Measurements from ENCODE around the gene PEX26.
"Not testable (repeated sequence)": the region's sequence is repeated elsewhere in the genome, so short reads cannot be mapped to it uniquely, and the experiment has no call there.

Gene PEX26

GRCh38 chr22:18096823-18097222 is 19.0 kb downstream of the PEX26 start:
- ATAC-seq (peak; percentile 85), DNase-seq (peak; percentile 39)

- DNase-seq (no peak), ATAC-seq (no peak)
Measured at GRCh38 chr22:18100781-18101180, 23.0 kb downstream of the PEX26 start.

- DNase-seq (no peak), ATAC-seq (no peak)
Measured at GRCh38 chr22:18101536-18101935, 23.7 kb downstream of the PEX26 start.

- DNase-seq, result peak; percentile 60
- ATAC-seq, result peak; percentile 93
Measured at GRCh38 chr22:18103527-18104269, 25.9 kb downstream of the PEX26 start.

- no peak for DNase-seq
- ATAC-seq, result no peak
Measured at GRCh38 chr22:18104566-18104965, 26.8 kb downstream of the PEX26 start.

GRCh38 chr22:18105981-18106380 is 28.2 kb downstream of the PEX26 start:
- DNase-seq, ATAC-seq: not testable (repeated sequence)

GRCh38 chr22:18106550-18107341 is 29.0 kb downstream of the PEX26 start:
- ATAC-seq, result not testable (repeated sequence)
- DNase-seq, result peak; percentile 38

GRCh38 chr22:18108187-18108586 is 30.4 kb downstream of the PEX26 start:
- no peak for ATAC-seq
- no peak for DNase-seq

- ATAC-seq (no peak), DNase-seq (no peak)
Measured at GRCh38 chr22:18109410-18110193, 31.8 kb downstream of the PEX26 start.

GRCh38 chr22:18110194-18110953 is 32.6 kb downstream of the PEX26 start, which contains the start of gene TUBA8:
Gene TUBA8 (plus strand): TSS chr22:18110809. CDS start chr22:18110866, 57 bp downstream.
- ATAC-seq (peak; percentile 60), DNase-seq (peak; percentile 64)

GRCh38 chr22:18110954-18111758 is 33.4 kb downstream of the PEX26 start:
- DNase-seq, result no peak
- ATAC-seq, result no peak

GRCh38 chr22:18111759-18112330 is 34.1 kb downstream of the PEX26 start:
- no peak for ATAC-seq

GRCh38 chr22:18112440-18112839 is 34.6 kb downstream of the PEX26 start:
- no peak for ATAC-seq
- no peak for DNase-seq

More at GRCh38 chr22:18111759-18112330, 34.1 kb downstream of the PEX26 start:
- DNase-seq, result no peak

- DNase-seq (no peak), ATAC-seq (no peak)
Measured at GRCh38 chr22:18113680-18114394, 36.0 kb downstream of the PEX26 start.

- no peak for DNase-seq
- no peak for ATAC-seq
Measured at GRCh38 chr22:18114495-18114894, 36.7 kb downstream of the PEX26 start.

GRCh38 chr22:18114976-18115652 is 37.3 kb downstream of the PEX26 start:
- ATAC-seq (no peak), DNase-seq (no peak)

- DNase-seq (no peak), ATAC-seq (no peak)
Measured at GRCh38 chr22:18115906-18116371, 38.1 kb downstream of the PEX26 start.

- ATAC-seq, result no peak
- no peak for DNase-seq
Measured at GRCh38 chr22:18116634-18117033, 38.8 kb downstream of the PEX26 start.

- DNase-seq (no peak), ATAC-seq (no peak)
Measured at GRCh38 chr22:18118345-18118915, 40.6 kb downstream of the PEX26 start.

Data from stimulated activated naive CD8-positive, alpha-beta T cell treated with anti-CD3 and anti-CD28 coated beads, Interleukin-15, Interleukin-2, amounts not matched to agents 100 U/mL and 50 U/mL, for 24 hours (primary cell).